DOHH2 (cell line): Measurements from ENCODE around the gene TWIST2.

ENCODE experiments used
- H3F3A ChIP-seq: fragments of 200-600 bp; sonication (generic), shearing (Covaris generic); 2 replicates; pipeline ENCODE4 v1.6.0; 2016; ENCODE audit warnings: antibody characterized with exemption, mild to moderate bottlenecking; ENCODE audit not compliant: control insufficient read depth, insufficient read depth
- H3K27ac ChIP-seq: fragments of 200-600 bp; sonication (generic); 2 replicates; pipeline ENCODE4 v1.5.1; 2014; ENCODE audit warnings: low read depth, mild to moderate bottlenecking, low read length, moderate library complexity
- H3K27me3 ChIP-seq: fragments of 200-600 bp; sonication (generic); 2 replicates; pipeline ENCODE4 v1.6.1; 2014; ENCODE audit warnings: mild to moderate bottlenecking, low read length, mixed read lengths; ENCODE audit not compliant: control insufficient read depth
- H3K36me3 ChIP-seq: fragments of 200-600 bp; sonication (generic); 2 replicates; pipeline ENCODE4 v1.6.1; 2014; ENCODE audit warnings: mild to moderate bottlenecking, low read length, moderate library complexity, mixed read lengths; ENCODE audit not compliant: control insufficient read depth
- H3K4me1 ChIP-seq: fragments of 200-600 bp; sonication (generic); 2 replicates; pipeline ENCODE4 v1.6.1; 2014; ENCODE audit warnings: mild to moderate bottlenecking, low read length, mixed read lengths; ENCODE audit not compliant: control insufficient read depth
- H3K4me2 ChIP-seq: fragments of 200-600 bp; sonication (generic); 2 replicates; pipeline ENCODE4 v1.6.0; 2014; ENCODE audit warnings: mild to moderate bottlenecking, low read length, moderate library complexity
- H3K4me3 ChIP-seq: fragments of 200-600 bp; sonication (generic); 2 replicates; pipeline ENCODE4 v1.5.1; 2014; ENCODE audit warnings: mild to moderate bottlenecking, low read length, mixed read lengths
- H3K79me2 ChIP-seq: fragments of 200-600 bp; sonication (generic); 2 replicates; pipeline ENCODE4 v1.6.1; 2014; ENCODE audit warnings: mild to moderate bottlenecking, low read length, mixed read lengths; ENCODE audit not compliant: control insufficient read depth
- H3K9me2 ChIP-seq: fragments of 200-600 bp; sonication (generic); replicated peaks from 2 replicates; pipeline ENCODE4 v1.6.1; 2014; ENCODE audit warnings: mild to moderate bottlenecking, low read length, mixed read lengths; ENCODE audit not compliant: control insufficient read depth
- H3K9me3 ChIP-seq: fragments of 200-600 bp; sonication (generic); 2 replicates; pipeline ENCODE4 v1.6.1; 2014; ENCODE audit warnings: antibody characterized with exemption, low read length, mixed read lengths; ENCODE audit not compliant: control insufficient read depth, insufficient read depth
- H4K20me1 ChIP-seq: fragments of 200-600 bp; sonication (generic); 2 replicates; pipeline ENCODE4 v1.6.0; 2014; ENCODE audit warnings: low read depth, mild to moderate bottlenecking, antibody characterized with exemption, low read length, moderate library complexity; ENCODE audit not compliant: control insufficient read depth, insufficient read depth
- EZH2phosphoT487 ChIP-seq: fragments of 200-600 bp; sonication (generic); IDR thresholded peaks from 2 replicates; pipeline ENCODE4 v1.6.1; 2017; ENCODE audit warnings: borderline replicate concordance, mild to moderate bottlenecking, antibody characterized with exemption, low read length, moderate library complexity, mixed read lengths
- TF ChIP-seq, protein P1 (sequence below): fragments of 200-600 bp; sonication (generic); IDR thresholded peaks from one replicate; pipeline ENCODE4 v1.5.1; 2014; ENCODE audit warnings: antibody characterized with exemption, mild to moderate bottlenecking, low read depth, low read length; ENCODE audit not compliant: poor library complexity, severe bottlenecking

Gene TWIST2

DNA sequence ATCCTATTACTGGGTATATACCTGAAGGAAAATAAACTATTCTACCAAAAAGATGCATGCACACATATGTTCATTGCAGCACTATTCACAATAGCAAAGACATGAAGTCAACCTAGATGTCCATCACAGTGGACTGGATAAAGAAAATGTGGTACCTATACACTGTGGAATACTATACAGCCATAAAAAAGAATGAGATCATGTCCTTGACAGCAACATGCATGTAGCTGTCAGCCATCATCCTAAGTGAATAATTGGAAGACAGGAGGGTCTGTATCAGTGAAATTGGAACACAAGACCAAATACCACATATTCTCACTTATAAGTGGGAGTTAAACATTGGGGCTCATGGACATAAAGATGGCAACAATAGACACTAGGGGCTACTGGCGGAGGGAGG, 27.7 kb upstream of the TWIST2 start:
- Histone ChIP-seq H3F3A (no peaks in the 10 kb centered on the region), H3K27me3 (no peaks in the 10 kb centered on the region), H3K9me3 (no peaks in the 10 kb centered on the region), H3K36me3 (no peaks in the 10 kb centered on the region), H3K4me2 (no peak overlapping the region), H3K27ac (no peak overlapping the region), H3K4me1 (no peaks in the 10 kb centered on the region), H3K9me2 (no peaks in the 10 kb centered on the region), H3K4me3 (no peak overlapping the region), H4K20me1 (no peaks in the 10 kb centered on the region), H3K79me2 (no peaks in the 10 kb centered on the region)
- TF ChIP-seq EZH2phosphoT487 = no peak
- TF ChIP-seq, protein P1, sequence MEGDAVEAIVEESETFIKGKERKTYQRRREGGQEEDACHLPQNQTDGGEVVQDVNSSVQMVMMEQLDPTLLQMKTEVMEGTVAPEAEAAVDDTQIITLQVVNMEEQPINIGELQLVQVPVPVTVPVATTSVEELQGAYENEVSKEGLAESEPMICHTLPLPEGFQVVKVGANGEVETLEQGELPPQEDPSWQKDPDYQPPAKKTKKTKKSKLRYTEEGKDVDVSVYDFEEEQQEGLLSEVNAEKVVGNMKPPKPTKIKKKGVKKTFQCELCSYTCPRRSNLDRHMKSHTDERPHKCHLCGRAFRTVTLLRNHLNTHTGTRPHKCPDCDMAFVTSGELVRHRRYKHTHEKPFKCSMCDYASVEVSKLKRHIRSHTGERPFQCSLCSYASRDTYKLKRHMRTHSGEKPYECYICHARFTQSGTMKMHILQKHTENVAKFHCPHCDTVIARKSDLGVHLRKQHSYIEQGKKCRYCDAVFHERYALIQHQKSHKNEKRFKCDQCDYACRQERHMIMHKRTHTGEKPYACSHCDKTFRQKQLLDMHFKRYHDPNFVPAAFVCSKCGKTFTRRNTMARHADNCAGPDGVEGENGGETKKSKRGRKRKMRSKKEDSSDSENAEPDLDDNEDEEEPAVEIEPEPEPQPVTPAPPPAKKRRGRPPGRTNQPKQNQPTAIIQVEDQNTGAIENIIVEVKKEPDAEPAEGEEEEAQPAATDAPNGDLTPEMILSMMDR = no peak

DNA sequence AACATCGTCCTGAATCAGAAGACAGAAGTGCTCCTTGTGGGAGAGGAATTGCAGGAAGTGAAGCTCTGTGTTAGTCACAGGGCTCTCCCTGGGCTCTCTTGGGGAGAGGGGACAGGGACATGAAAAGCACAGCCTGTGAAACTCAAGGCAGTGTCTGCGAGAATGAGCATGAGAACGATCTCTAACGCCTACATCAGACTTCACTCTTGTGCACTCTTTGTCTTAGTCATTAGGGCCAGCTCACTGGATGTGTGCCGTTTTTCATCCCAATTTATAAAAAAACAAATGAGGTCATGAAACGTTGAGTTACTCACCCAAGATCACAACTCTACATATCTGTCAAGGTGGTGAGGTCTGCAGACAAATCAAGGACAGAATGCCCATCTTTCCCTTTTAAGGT, 27.0 kb upstream of the TWIST2 start:
- Histone ChIP-seq H3K4me3 (no peak overlapping the region), H4K20me1 (no peaks in the 10 kb centered on the region), H3K27me3 (no peaks in the 10 kb centered on the region), H3K4me2 (no peak overlapping the region), H3K9me3 (no peaks in the 10 kb centered on the region), H3K9me2 (no peaks in the 10 kb centered on the region), H3K4me1 (no peaks in the 10 kb centered on the region), H3F3A (no peaks in the 10 kb centered on the region), H3K79me2 (no peaks in the 10 kb centered on the region), H3K27ac (no peak overlapping the region), H3K36me3 (no peaks in the 10 kb centered on the region)
- no peak for TF ChIP-seq EZH2phosphoT487
- TF ChIP-seq, protein P1 = no peak

DNA sequence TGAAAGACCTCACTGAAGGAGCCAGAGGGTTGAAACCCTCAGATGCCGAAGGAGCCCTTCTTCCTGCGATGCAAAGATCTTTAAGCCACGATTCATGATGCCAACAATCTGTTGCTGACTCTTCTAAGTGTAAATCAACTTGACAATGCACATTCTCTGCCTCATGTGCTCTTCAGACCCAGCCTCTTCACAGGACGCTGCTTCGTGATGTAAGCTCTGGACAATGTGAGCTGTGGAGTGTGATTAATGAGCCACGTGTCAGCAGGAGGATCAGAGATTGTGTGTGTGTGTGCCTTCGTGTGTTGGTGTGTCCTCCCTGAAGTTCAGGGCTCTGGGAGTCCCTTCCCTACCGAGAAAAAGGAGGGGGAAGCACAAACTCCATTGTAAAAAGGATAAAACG, 26.5 kb upstream of the TWIST2 start:
- H3K4me2 ChIP-seq = no peak overlapping the region
- H3F3A ChIP-seq = no peaks in the 10 kb centered on the region
- no peaks in the 10 kb centered on the region for H4K20me1 ChIP-seq
- H3K79me2 ChIP-seq = no peaks in the 10 kb centered on the region
- no peaks in the 10 kb centered on the region for H3K9me2 ChIP-seq
- H3K27ac ChIP-seq = no peak overlapping the region
- no peaks in the 10 kb centered on the region for H3K27me3 ChIP-seq
- no peaks in the 10 kb centered on the region for H3K4me1 ChIP-seq
- no peak overlapping the region for H3K4me3 ChIP-seq
- H3K36me3 ChIP-seq = no peaks in the 10 kb centered on the region
- H3K9me3 ChIP-seq = no peaks in the 10 kb centered on the region
- TF ChIP-seq, protein P1 = no peak
- no peak for TF ChIP-seq EZH2phosphoT487

DNA sequence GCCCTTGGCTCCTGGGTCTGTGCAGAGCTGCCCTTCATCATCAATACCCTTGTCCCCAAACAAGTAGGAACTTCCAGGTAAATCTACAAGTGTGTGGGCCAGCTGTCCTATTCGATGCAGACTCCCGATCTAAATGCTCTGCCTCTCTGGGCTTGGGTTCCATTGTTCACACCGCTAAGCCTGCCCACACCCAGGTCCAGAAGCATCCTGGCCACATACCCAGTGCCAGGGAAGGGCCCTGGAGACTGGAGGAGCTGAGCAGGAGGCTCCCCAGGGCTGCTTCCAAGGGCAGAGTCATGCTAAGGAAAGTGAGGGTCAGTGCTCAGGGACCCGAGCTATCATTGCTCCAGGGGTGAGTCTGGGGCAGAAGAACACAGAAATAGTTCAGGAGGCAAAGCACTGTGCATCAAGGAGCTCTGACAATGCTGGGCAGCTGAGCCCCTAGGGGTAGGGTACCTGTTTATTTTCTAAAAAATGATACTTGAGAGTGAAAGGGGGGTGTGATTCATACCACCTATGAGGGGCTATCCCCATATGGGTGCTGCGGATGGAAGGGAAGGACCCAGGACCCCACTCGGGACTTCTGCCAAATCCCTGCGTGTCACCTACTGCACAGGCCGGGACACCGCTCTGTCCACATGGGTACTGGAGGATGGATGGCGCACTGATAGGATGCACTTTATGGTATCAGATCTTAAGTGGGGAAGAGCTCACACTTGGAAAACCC, 25.8 kb upstream of the TWIST2 start:
- Histone ChIP-seq H3K27me3 (no peaks in the 10 kb centered on the region), H3K9me2 (no peaks in the 10 kb centered on the region), H3K4me1 (no peaks in the 10 kb centered on the region), H3K36me3 (no peaks in the 10 kb centered on the region), H3K9me3 (no peaks in the 10 kb centered on the region), H3K27ac (no peak overlapping the region), H3K4me3 (no peak overlapping the region), H3F3A (no peaks in the 10 kb centered on the region), H3K4me2 (no peak overlapping the region), H4K20me1 (no peaks in the 10 kb centered on the region), H3K79me2 (no peaks in the 10 kb centered on the region)
- TF ChIP-seq, protein P1 = no peak
- TF ChIP-seq EZH2phosphoT487 = no peak
